AG08395 (cell line): ENCODE measurements around the gene OLFM1.
A peak's percentile ranks its signal among the peaks of the same experiment; 100 is the strongest.
"Not testable (repeated sequence)": the region's sequence is repeated elsewhere in the genome, so short reads cannot be mapped to it uniquely, and the experiment has no call there.

ENCODE experiments used
- DNase-seq: peaks from one replicate; pipeline ENCODE4 v3.0.0; 2012; ENCODE audit warnings: mixed read lengths, low spot score

The OLFM1 gene

GRCh38 chr9:135107581-135108235, 20.2 kb downstream of the OLFM1 start:
- no peak for DNase-seq

- DNase-seq = no peak
Measured at GRCh38 chr9:135108831-135109510, 21.5 kb downstream of the OLFM1 start.

GRCh38 chr9:135109650-135110049, 22.2 kb downstream of the OLFM1 start:
- no peak for DNase-seq

GRCh38 chr9:135110416-135110815, 22.9 kb downstream of the OLFM1 start:
- no peak for DNase-seq

- DNase-seq = not testable (repeated sequence)
Measured at GRCh38 chr9:135111600-135111999, 24.1 kb downstream of the OLFM1 start.

- no peak for DNase-seq
Measured at GRCh38 chr9:135116371-135116770, 28.9 kb downstream of the OLFM1 start.

GRCh38 chr9:135116881-135117280, 29.4 kb downstream of the OLFM1 start:
- no peak for DNase-seq

- DNase-seq = peak; percentile 7
Measured at GRCh38 chr9:135117281-135117680, 29.8 kb downstream of the OLFM1 start.

- DNase-seq = no peak
Measured at GRCh38 chr9:135119496-135120064, 32.1 kb downstream of the OLFM1 start.

GRCh38 chr9:135120249-135120648, 32.8 kb downstream of the OLFM1 start:
- no peak for DNase-seq

- no peak for DNase-seq
Measured at GRCh38 chr9:135122316-135122715, 34.8 kb downstream of the OLFM1 start.

- DNase-seq = no peak
Measured at GRCh38 chr9:135123126-135123772, 35.8 kb downstream of the OLFM1 start.

- DNase-seq = no peak
Measured at GRCh38 chr9:135123773-135124134, 36.3 kb downstream of the OLFM1 start.

- peak; percentile 72 for DNase-seq
Measured at GRCh38 chr9:135126451-135127187, 39.2 kb downstream of the OLFM1 start.

GRCh38 chr9:135127718-135128670, 40.5 kb downstream of the OLFM1 start:
- DNase-seq = no peak

- no peak for DNase-seq
Measured at GRCh38 chr9:135129137-135129695, 41.7 kb downstream of the OLFM1 start.

- DNase-seq = no peak
Measured at GRCh38 chr9:135130207-135130976, 42.9 kb downstream of the OLFM1 start.

- DNase-seq = no peak
Measured at GRCh38 chr9:135131488-135131887, 44.0 kb downstream of the OLFM1 start.

GRCh38 chr9:135132008-135132407, 44.5 kb downstream of the OLFM1 start:
- DNase-seq = no peak
